Measurements from ENCODE around the gene RAB36.

DNA sequence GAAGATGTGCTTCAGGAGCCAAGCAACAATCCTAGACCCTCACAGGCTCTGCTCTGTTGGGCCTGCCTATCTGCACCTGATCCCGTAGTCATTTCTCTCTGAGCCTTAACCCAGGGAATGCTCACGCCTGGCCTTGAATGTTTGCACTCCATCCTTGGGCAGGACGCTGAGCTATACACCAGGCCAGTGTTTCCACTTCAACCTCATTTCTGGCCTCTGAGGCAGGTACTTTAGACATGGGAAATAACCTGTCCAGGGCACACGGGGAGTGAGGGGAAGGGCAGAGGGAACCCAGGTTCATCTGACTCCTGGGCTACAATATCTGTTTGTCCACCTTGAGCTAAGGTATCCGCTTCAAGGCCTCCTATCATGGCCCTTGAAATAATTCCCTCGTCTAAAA, 13.3 kb upstream of the RAB36 start:
- TF ChIP-seq, protein P1, sequence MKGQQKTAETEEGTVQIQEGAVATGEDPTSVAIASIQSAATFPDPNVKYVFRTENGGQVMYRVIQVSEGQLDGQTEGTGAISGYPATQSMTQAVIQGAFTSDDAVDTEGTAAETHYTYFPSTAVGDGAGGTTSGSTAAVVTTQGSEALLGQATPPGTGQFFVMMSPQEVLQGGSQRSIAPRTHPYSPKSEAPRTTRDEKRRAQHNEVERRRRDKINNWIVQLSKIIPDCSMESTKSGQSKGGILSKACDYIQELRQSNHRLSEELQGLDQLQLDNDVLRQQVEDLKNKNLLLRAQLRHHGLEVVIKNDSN (IDR thresholded peaks at IDR 0.05) = no peak
- TF ChIP-seq FOXM1 (IDR thresholded peaks at IDR 0.05; ENCODE audit: borderline replicate concordance, low read depth) = no peak
- no peak for TF ChIP-seq TEAD4 (IDR thresholded peaks at IDR 0.05)
- TF ChIP-seq, protein P2, sequence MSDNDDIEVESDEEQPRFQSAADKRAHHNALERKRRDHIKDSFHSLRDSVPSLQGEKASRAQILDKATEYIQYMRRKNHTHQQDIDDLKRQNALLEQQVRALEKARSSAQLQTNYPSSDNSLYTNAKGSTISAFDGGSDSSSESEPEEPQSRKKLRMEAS (IDR thresholded peaks at IDR 0.05) = no peak
- no peak for TF ChIP-seq RAD21 (IDR thresholded peaks at IDR 0.05; ENCODE audit: low read depth)
- no peak for TF ChIP-seq YY1 (IDR thresholded peaks at IDR 0.05; ENCODE audit: low read depth)
- no peak for TF ChIP-seq CEBPB (IDR thresholded peaks at IDR 0.05)
- TF ChIP-seq, protein P3, sequence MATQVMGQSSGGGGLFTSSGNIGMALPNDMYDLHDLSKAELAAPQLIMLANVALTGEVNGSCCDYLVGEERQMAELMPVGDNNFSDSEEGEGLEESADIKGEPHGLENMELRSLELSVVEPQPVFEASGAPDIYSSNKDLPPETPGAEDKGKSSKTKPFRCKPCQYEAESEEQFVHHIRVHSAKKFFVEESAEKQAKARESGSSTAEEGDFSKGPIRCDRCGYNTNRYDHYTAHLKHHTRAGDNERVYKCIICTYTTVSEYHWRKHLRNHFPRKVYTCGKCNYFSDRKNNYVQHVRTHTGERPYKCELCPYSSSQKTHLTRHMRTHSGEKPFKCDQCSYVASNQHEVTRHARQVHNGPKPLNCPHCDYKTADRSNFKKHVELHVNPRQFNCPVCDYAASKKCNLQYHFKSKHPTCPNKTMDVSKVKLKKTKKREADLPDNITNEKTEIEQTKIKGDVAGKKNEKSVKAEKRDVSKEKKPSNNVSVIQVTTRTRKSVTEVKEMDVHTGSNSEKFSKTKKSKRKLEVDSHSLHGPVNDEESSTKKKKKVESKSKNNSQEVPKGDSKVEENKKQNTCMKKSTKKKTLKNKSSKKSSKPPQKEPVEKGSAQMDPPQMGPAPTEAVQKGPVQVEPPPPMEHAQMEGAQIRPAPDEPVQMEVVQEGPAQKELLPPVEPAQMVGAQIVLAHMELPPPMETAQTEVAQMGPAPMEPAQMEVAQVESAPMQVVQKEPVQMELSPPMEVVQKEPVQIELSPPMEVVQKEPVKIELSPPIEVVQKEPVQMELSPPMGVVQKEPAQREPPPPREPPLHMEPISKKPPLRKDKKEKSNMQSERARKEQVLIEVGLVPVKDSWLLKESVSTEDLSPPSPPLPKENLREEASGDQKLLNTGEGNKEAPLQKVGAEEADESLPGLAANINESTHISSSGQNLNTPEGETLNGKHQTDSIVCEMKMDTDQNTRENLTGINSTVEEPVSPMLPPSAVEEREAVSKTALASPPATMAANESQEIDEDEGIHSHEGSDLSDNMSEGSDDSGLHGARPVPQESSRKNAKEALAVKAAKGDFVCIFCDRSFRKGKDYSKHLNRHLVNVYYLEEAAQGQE (IDR thresholded peaks at IDR 0.05; ENCODE audit: low read depth) = no peak
- TF ChIP-seq ZBTB7A (IDR thresholded peaks at IDR 0.05; ENCODE audit: low read depth) = no peak
- no peak for TF ChIP-seq EP300 (IDR thresholded peaks at IDR 0.05; ENCODE audit: borderline replicate concordance)
- TF ChIP-seq TCF12 (IDR thresholded peaks at IDR 0.05; ENCODE audit: low read depth) = no peak
- TF ChIP-seq TAF1 (IDR thresholded peaks at IDR 0.05; ENCODE audit: low read depth) = no peak
- no peak for TF ChIP-seq CREB1 (IDR thresholded peaks at IDR 0.05; ENCODE audit: low read depth)
